ENCODE measurements around the gene NEURL1. TPM values are rescaled to one million over a fixed set of nuclear protein-coding genes. Genes with fewer than 3 reads are reported as not detected.
A peak's percentile ranks its signal among the peaks of the same experiment; 100 is the strongest.

Gene NEURL1
- total RNA-seq, 1 donor from 2014 or later: 1.8 TPM

DNA sequence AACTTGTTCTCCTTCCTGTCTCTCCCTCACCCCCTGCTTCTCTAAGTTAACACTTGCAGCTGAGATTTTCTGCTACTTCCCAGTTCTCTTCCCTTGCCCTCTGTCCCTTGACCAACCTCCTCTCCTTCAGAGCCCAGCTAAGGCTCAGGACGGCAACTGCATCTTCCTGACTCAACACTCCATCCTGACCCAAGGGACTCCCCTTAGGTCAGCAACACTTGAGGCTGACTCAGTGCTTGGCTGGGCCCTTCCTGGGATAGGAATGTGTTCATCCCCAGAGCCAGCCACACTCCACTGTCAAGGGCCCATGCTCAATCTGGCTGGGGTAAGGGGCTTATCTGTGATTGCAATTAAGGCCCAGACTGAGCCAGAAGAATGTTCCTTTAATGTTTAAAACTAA, 44.8 kb upstream of the NEURL1 start:
- H3K36me3 Mint-ChIP-seq (ENCODE audit: low read depth): peaks cover 8% of the 10 kb centered on the region
- no peak for DNase-seq (ENCODE audit: low read depth, low spot score)
- H3K27ac Mint-ChIP-seq (ENCODE audit: unreplicated experiment): no peak overlapping the region
- no peaks in the 10 kb centered on the region for H3K9me3 Mint-ChIP-seq
- no peaks in the 10 kb centered on the region for H3K4me1 Mint-ChIP-seq
- H3K27me3 Mint-ChIP-seq (ENCODE audit: low read depth): no peaks in the 10 kb centered on the region
- H3K4me3 Mint-ChIP-seq: no peak overlapping the region
- TF ChIP-seq, protein P1, sequence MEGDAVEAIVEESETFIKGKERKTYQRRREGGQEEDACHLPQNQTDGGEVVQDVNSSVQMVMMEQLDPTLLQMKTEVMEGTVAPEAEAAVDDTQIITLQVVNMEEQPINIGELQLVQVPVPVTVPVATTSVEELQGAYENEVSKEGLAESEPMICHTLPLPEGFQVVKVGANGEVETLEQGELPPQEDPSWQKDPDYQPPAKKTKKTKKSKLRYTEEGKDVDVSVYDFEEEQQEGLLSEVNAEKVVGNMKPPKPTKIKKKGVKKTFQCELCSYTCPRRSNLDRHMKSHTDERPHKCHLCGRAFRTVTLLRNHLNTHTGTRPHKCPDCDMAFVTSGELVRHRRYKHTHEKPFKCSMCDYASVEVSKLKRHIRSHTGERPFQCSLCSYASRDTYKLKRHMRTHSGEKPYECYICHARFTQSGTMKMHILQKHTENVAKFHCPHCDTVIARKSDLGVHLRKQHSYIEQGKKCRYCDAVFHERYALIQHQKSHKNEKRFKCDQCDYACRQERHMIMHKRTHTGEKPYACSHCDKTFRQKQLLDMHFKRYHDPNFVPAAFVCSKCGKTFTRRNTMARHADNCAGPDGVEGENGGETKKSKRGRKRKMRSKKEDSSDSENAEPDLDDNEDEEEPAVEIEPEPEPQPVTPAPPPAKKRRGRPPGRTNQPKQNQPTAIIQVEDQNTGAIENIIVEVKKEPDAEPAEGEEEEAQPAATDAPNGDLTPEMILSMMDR (conservative IDR thresholded peaks at IDR 0.05): no peak

DNA sequence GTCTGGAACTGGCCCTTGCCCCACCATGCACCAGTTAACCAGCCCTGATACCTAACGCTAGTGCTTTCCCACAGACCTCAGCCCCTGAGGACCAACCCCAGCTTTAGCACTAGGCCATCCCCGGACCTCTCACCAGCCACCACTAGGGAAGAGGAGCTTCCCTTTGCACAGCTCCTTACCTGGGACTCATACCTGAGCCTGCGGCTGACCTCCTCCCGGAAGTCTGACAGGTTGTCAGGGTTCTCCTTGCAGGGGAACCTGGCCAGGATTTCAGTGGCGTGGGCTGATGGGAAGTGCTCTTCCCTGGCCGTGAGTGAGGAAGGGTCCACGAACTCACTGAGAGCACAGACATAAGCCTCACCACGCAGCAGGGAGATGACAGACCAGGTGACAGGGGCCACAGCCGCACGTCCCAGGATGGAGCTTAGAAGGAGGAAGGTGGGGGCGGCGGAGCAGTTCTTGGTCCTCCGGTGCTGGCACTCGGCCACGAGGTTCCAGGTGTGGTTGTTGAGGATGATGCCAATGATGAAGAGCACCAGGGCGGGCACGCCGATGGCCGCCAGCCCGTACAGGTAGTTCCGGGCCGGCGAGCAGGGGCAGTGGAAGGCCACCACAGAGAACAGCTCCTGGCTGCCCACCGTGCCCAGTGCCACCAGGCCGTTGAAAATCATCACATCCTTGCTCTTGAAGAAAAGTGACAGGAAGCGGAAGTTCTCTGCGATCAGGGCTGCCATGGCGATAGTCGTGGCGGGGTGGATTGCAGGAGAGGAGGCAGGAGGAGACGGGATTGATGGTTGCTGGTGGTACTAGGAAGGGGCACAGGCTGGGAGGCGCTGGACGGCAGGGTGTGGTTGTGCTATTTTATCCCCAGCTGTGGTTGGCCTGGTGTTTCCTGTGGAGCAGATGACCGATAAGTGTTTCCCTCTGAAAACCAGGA, 44.0 kb upstream of the NEURL1 start:
- no peak for DNase-seq (ENCODE audit: low read depth, low spot score)
- peaks cover 5% of the 10 kb centered on the region for H3K36me3 Mint-ChIP-seq (ENCODE audit: low read depth)
- H3K27me3 Mint-ChIP-seq (ENCODE audit: low read depth): no peaks in the 10 kb centered on the region
- H3K27ac Mint-ChIP-seq (ENCODE audit: unreplicated experiment): peak overlapping the region; percentile 78
- no peaks in the 10 kb centered on the region for H3K9me3 Mint-ChIP-seq
- TF ChIP-seq, protein P1 (conservative IDR thresholded peaks at IDR 0.05): no peak
- no peaks in the 10 kb centered on the region for H3K4me1 Mint-ChIP-seq
- no peak overlapping the region for H3K4me3 Mint-ChIP-seq

DNA sequence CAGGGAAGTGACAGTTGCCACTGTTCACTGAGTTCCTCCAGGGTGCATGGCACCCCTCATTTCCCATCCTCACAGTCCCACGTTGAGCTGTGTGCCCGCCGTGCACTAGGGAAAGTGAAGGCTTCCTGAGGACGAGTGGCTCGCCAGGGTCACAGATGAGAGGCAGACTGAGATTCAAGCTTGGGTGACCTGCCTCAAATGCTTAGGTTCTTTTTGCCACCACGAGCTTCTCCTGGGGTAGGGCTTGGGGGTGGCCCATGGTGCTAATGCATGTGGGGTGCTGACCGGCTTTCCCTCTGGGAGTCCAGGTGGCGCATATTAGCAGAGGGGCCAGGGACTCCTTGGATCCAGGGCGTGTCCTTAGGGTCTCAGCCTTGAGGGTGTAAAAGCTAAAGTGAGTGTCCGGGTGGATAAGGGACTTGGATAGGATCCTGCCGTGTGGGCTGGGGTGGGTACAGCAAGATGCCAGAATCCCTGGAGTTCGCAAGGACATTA, 43.3 kb upstream of the NEURL1 start:
- Mint-ChIP-seq H3K36me3 (ENCODE audit: low read depth) (peaks cover 5% of the 10 kb centered on the region), H3K4me3 (no peak overlapping the region), H3K4me1 (no peaks in the 10 kb centered on the region), H3K27me3 (ENCODE audit: low read depth) (no peaks in the 10 kb centered on the region), H3K9me3 (no peaks in the 10 kb centered on the region), H3K27ac (ENCODE audit: unreplicated experiment) (no peak overlapping the region)
- DNase-seq (ENCODE audit: low read depth, low spot score): no peak
- TF ChIP-seq, protein P1 (conservative IDR thresholded peaks at IDR 0.05): no peak

DNA sequence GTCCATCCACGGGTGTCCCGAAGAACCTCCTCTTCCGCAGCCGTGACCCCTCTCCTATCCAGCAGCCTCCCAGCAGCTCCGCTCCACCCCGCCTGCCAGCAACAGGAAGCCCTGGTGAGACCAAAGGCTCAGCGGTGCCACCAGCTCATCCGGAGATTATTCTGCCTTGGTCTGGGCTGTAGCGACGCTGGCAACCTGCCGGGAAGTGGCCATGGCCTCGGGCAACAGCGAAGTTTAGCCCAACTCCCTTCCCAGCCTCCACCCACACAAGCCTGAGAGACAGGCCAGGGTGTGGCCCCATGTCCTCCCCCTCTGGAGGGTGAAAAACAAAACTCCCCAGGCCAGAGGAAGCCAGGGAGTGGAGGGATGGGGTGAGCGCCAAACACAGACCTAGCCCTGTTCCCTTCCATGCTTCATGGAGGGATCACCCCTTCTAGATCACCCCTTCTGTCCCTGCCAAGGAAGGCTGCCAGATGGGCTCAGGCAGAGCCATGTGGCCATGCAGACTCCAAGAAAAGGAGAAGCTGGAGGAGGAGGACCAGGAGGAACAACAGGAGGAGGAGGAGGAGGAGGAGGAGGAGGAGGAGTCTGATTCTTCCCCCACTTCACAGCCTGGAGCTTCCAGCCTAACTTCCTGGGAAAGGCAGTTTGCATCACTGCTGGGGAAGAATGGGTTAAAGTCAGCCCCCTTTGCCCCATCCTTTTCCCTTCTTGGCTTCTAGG, 42.3 kb upstream of the NEURL1 start:
- no peak for DNase-seq (ENCODE audit: low read depth, low spot score)
- Mint-ChIP-seq H3K9me3 (no peaks in the 10 kb centered on the region), H3K4me3 (no peak overlapping the region), H3K27me3 (ENCODE audit: low read depth) (no peaks in the 10 kb centered on the region), H3K27ac (ENCODE audit: unreplicated experiment) (no peak overlapping the region), H3K36me3 (ENCODE audit: low read depth) (peaks cover 5% of the 10 kb centered on the region), H3K4me1 (no peaks in the 10 kb centered on the region)
- TF ChIP-seq, protein P1 (conservative IDR thresholded peaks at IDR 0.05): no peak

DNA sequence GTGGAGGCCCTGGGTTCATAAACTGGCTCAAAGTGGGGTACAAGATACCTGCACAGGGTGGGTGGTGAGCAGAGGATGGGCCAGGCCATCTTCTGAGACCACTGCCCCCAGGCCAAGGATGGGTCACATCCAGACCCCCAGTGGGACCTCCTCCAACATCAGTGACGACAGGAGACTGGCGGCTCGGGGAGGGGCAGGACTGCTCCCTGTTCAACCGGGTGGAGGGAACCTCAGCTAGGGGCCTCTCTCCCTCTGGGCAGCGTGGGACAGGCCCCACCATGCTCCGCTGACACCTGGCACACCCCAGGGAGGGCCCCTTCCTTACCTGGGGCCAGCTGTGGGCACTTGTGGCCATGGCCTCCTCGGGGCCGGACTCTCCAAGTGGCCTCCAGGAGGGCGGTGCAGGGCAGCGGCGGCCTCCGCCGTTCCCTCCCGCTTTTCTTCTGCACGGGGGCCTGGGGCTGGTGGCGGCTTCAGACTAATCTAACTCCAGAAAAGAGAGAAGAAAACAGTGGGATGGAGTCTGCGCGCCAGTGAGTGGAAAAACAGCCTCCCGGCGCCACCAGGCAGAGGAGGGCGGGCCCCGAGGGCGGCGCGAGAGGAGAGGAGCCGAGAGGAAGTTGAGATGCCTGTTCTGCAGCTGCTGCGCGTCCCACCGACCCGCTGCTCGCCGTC, 41.5 kb upstream of the NEURL1 start, which contains the start of gene CALHM2:
CALHM2 (minus strand) TSS at position 540 of the 675 bp plus-strand sequence. CDS start 2,429 bp downstream, outside the sequence.
- Mint-ChIP-seq H3K27me3 (ENCODE audit: low read depth) (no peaks in the 10 kb centered on the region), H3K9me3 (no peaks in the 10 kb centered on the region), H3K4me1 (no peaks in the 10 kb centered on the region), H3K27ac (ENCODE audit: unreplicated experiment) (no peak within 1 kb of the TSS), H3K4me3 (no peak within 1 kb of the TSS), H3K36me3 (ENCODE audit: low read depth) (peaks cover 5% of the 10 kb centered on the region)
- TF ChIP-seq, protein P1 (conservative IDR thresholded peaks at IDR 0.05): no peak
- DNase-seq (ENCODE audit: low read depth, low spot score): no peak
